Measurements from ENCODE around the gene YARS1.
A peak's percentile ranks its signal among the peaks of the same experiment; 100 is the strongest.
"Not testable (repeated sequence)": the region's sequence is repeated elsewhere in the genome, so short reads cannot be mapped to it uniquely, and the experiment has no call there.

The YARS1 gene

DNA sequence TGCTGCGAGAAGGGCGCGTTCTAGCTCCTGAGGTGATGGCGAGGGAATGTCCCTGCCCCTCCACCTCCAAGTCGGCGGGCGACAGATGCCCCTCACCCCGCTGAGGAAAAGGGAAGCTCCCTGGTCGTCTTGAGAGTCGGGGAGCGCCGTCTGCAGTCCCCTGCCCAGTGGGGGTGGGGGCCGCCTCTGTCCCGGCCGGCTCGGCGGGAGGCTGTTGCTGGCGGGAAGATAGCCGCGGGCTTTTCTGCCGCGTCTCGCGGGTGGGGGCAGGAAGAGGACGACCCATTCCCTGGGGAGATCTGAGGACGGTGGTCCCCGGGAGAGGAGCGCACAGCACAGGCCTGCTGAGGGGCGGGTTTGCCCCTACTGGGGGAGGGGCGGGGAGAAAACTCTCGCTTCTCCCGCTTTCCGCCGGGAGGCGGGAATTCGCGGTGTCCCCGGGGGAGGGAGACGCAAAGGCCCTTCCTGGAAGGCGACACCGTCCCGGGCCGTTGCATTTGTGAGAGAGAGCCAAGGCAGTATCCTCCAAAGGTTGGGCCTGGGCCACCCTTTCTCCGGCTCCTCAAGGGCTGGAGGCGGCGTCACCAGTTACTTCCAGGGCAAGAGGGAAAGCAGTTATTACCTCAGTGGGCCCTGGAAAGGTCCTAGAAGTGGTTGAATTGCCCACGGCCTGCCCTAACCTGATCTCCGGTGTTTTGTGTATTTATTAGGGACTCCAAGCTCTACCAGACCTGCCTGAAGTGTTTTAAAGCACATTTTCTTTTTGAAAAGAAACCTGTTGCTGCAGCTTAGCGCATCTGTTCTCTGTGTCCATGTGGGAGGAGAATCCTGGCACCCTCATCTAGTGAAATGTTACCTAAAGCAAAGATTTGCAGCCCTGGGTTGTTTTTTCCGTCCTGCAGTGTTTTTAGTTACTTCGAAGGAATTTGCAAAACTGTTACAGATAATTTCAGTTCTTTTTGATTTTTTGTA lies 943 bp upstream of the YARS1 start:
- peak in 52 of 58 donors; percentile 18 to 76 (median 59) for DNase-seq

GRCh38 chr1:32816676-32817158 lies 441 bp downstream of the YARS1 start:
- peak in 6 of 58 donors; percentile 35 to 47 (median 44) for DNase-seq

- no peak for DNase-seq
These were observed 3.0 kb downstream of the YARS1 start for GRCh38 chr1:32813941-32814739.

- DNase-seq: no peak
These were observed 5.2 kb downstream of the YARS1 start for GRCh38 chr1:32811917-32812316.

- DNase-seq: no peak
These were observed 5.9 kb downstream of the YARS1 start for GRCh38 chr1:32811265-32811664.

GRCh38 chr1:32810358-32810757 lies 6.8 kb downstream of the YARS1 start:
- DNase-seq: no peak

- DNase-seq: no peak
These were observed 8.6 kb downstream of the YARS1 start for GRCh38 chr1:32808580-32808979.

- peak in 5 of 58 donors; percentile 2 to 38 (median 12) for DNase-seq
These were observed 10.1 kb downstream of the YARS1 start for GRCh38 chr1:32806910-32807523.

GRCh38 chr1:32806290-32806689 lies 10.9 kb downstream of the YARS1 start:
- no peak for DNase-seq

DNA sequence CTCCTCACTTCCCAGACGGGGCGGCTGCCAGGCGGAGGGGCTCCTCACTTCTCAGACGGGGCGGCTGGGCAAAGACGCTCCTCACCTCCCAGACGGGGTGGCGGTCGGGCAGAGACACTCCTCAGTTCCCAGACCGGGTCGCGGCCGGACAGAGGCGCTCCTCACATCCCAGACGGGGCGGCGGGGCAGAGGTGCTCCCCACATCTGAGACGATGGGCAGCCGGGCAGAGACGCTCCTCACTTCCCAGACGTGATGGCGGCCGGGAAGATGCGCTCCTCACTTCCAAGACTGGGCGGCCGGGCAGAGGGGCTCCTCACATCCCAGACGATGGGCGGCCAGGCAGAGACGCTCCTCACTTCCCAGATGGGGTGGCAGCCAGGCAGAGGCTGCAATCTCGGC lies 12.7 kb downstream of the YARS1 start:
- DNase-seq: not testable (repeated sequence)

DNA sequence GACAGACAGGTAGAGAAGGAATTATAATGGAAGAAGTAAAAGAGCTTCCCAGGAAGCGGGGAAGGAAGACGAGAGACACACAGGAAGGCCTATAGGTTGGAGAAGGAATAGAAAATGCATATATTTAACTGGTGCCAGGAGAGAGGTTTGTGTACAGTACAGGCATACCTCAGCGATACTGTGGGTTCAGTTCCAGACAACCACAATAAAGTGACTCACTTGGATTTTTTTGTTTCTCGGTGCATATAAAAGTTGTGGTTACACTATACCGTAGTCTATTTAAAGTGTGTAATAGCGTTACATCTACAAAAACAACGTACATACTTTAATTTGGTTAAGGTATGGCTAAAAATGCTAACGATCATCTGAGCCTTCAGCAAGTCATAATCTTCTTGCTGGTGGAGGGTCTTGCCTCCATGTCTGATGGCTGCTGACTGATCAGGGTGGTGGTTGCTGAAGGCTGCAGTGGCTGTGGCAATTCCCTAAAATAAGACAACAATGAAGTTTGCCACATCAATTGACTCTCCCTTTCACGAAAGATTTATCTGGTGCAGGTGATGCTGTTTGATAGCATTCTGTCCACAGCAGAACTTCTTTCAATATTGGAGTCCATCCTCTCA lies 16.0 kb downstream of the YARS1 start:
- DNase-seq: no peak

DNA sequence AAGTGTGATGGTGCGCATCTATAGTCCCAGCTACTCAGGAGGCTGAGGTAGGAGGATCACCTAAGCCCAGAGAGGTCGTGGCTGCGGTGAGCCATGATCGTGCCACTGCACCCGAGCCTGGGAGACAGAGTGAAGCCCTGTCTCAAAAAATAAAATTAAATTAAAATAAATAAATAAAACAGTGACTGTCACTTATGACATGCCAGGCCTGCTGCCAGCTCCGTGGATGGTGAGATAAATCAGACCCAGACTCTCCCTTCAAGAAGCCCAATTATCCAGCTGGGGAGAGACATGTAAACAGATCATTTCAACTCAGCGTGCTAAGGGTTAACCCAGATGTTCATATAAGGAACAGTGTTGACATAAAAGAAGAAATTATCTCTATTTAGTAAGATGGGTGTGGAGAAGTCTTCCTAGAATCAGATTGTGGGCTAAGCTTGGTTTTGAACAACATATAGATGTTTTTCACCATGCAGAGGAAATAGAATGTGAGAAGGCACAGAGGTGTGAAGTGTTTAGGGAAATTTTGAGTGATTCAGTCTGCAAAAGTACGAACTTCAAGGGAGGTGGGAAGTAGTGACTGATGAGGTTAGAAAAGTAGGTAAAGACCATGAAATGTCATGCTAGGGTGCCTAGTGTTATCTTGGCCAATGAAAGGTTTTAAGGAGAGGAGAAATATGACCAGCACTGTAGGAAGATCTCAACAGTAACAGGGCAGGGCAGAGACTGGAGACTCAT lies 18.3 kb downstream of the YARS1 start:
- no peak for DNase-seq

GRCh38 chr1:32798191-32798590 lies 19.0 kb downstream of the YARS1 start:
- DNase-seq: no peak

- DNase-seq: no peak
These were observed 19.7 kb downstream of the YARS1 start for GRCh38 chr1:32797456-32797855.

- not testable (repeated sequence) for DNase-seq
These were observed 21.4 kb downstream of the YARS1 start for GRCh38 chr1:32795763-32796162.

- DNase-seq: no peak
These were observed 25.3 kb downstream of the YARS1 start for GRCh38 chr1:32791881-32792280.

- DNase-seq: not testable (repeated sequence)
These were observed 27.8 kb downstream of the YARS1 start for GRCh38 chr1:32789356-32789755.

- no peak for DNase-seq
These were observed 30.3 kb downstream of the YARS1 start for GRCh38 chr1:32786856-32787255.

GRCh38 chr1:32784817-32785216 lies 32.3 kb downstream of the YARS1 start:
- DNase-seq: no peak

- no peak for DNase-seq
These were observed 33.3 kb downstream of the YARS1 start for GRCh38 chr1:32783851-32784250.
